PFSK-1 (cell line): ENCODE measurements around the gene ZNF280A.

Experiments
- FOXP2 ChIP-seq: optimal IDR thresholded peaks from 2 replicates; pipeline ENCODE3; 2011; ENCODE audit warnings: borderline replicate concordance, control low read depth, inconsistent platforms; ENCODE audit not compliant: insufficient read depth; ENCODE audit errors: extremely low read length, extremely low read depth
- POLR2AphosphoS5 ChIP-seq: IDR thresholded peaks from 2 replicates; pipeline ENCODE4 v1.6.1; 2012; ENCODE audit warnings: low read depth, mild to moderate bottlenecking, control low read depth, low read length, moderate library complexity
- SIN3A ChIP-seq: IDR thresholded peaks from 2 replicates; pipeline ENCODE4 v1.6.1; 2012; ENCODE audit warnings: mild to moderate bottlenecking, low read length, moderate library complexity, borderline replicate concordance; ENCODE audit not compliant: insufficient read depth
- TAF1 ChIP-seq: IDR thresholded peaks from 2 replicates; pipeline ENCODE4 v1.6.1; 2012; ENCODE audit warnings: low read length, control low read depth, borderline replicate concordance; ENCODE audit not compliant: insufficient read depth
- TF ChIP-seq, protein P1 (sequence below), 2 experiments: IDR thresholded peaks; 2 replicates each; pipeline versions ENCODE4 v1.6.1 to v1.8.0; 2011 to 2012; ENCODE audit warnings: low read depth in 2 of 2, low read length in 2 of 2, control low read depth in 1 of 2, inconsistent platforms in 1 of 2, mild to moderate bottlenecking in 1 of 2, moderate library complexity in 1 of 2; ENCODE audit not compliant: insufficient read depth in 1 of 2

Gene ZNF280A

GRCh38 chr22:22523494-22523893 is 3.4 kb upstream of the ZNF280A start:
- TF ChIP-seq SIN3A = no peak
- no peak for TF ChIP-seq TAF1
- TF ChIP-seq, protein P1, sequence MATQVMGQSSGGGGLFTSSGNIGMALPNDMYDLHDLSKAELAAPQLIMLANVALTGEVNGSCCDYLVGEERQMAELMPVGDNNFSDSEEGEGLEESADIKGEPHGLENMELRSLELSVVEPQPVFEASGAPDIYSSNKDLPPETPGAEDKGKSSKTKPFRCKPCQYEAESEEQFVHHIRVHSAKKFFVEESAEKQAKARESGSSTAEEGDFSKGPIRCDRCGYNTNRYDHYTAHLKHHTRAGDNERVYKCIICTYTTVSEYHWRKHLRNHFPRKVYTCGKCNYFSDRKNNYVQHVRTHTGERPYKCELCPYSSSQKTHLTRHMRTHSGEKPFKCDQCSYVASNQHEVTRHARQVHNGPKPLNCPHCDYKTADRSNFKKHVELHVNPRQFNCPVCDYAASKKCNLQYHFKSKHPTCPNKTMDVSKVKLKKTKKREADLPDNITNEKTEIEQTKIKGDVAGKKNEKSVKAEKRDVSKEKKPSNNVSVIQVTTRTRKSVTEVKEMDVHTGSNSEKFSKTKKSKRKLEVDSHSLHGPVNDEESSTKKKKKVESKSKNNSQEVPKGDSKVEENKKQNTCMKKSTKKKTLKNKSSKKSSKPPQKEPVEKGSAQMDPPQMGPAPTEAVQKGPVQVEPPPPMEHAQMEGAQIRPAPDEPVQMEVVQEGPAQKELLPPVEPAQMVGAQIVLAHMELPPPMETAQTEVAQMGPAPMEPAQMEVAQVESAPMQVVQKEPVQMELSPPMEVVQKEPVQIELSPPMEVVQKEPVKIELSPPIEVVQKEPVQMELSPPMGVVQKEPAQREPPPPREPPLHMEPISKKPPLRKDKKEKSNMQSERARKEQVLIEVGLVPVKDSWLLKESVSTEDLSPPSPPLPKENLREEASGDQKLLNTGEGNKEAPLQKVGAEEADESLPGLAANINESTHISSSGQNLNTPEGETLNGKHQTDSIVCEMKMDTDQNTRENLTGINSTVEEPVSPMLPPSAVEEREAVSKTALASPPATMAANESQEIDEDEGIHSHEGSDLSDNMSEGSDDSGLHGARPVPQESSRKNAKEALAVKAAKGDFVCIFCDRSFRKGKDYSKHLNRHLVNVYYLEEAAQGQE (IDR thresholded peaks at IDR 0.05; ENCODE audit: insufficient read depth in 1 of 2, low read depth in 2 of 2, low read length in 2 of 2) = no peak
- no peak for TF ChIP-seq POLR2AphosphoS5
- TF ChIP-seq FOXP2 = no peak

GRCh38 chr22:22521631-22522030 is 1.6 kb upstream of the ZNF280A start:
- TF ChIP-seq SIN3A = no peak
- TF ChIP-seq, protein P1 (IDR thresholded peaks at IDR 0.05; ENCODE audit: insufficient read depth in 1 of 2, low read depth in 2 of 2, low read length in 2 of 2) = no peak
- no peak for TF ChIP-seq FOXP2
- TF ChIP-seq TAF1 = no peak
- TF ChIP-seq POLR2AphosphoS5 = no peak

GRCh38 chr22:22520667-22521602 is 865 bp upstream of the ZNF280A start:
- TF ChIP-seq SIN3A (no peak), FOXP2 (no peak)
- TF ChIP-seq, protein P1 (IDR thresholded peaks at IDR 0.05; ENCODE audit: insufficient read depth in 1 of 2, low read depth in 2 of 2, low read length in 2 of 2) = no peak

DNA sequence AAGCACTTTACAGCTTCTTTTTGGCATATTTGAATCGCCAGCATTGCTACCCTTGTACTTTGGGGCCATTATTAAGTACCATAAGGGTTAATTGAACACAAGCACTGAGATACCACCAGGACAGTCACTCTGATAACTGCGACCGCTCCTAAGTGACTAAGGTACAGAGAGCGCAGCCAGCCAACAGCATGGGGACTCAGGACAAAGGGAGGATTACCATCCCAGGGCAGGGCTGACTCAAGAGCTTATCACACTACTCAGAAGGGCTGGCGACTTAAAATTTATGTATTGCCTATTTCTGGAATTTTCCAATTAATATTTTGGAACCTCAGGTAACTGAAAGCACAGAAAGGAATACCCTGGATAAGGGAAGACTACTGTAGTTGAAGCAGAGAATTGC is 479 bp downstream of the ZNF280A start:
- TF ChIP-seq SIN3A = no peak
- TF ChIP-seq FOXP2 = no peak
- TF ChIP-seq, protein P1 (IDR thresholded peaks at IDR 0.05; ENCODE audit: insufficient read depth in 1 of 2, low read depth in 2 of 2, low read length in 2 of 2) = no peak
- no peak for TF ChIP-seq POLR2AphosphoS5
- no peak for TF ChIP-seq TAF1
